ENCODE data around the gene DAP.

DNA sequence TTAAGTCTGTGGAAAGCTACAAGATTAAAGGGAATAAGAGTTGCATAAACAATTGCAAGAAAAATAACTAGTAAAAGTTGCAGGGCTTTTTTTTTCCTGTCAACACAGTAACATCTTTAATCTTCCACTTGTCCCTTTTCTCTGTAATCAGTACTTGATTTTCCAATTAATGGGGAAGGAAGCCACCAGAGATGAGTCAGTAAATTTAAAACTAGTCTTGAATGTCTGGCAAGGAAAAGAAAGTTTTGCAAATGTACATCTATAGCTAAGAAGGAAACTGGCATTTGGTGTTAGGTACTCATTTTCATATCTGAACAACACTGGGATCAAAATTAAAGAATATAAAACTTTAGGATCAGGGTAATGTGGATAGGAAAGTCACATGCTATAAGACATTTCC, 17.1 kb downstream of the DAP start:
- TF ChIP-seq POLR2A (IDR thresholded peaks at IDR 0.05): no peak
- no peak for TF ChIP-seq CTCF (IDR thresholded peaks at IDR 0.05)

Data from adrenal gland (tissue), 5 donors.